ENCODE measurements around the gene MRPS16. TPM values are rescaled to one million over a fixed set of nuclear protein-coding genes. Genes with fewer than 3 reads are reported as not detected.

The MRPS16 gene
- polyA plus RNA-seq, 1 donor from 2014 or later = 80.6 TPM

GRCh38 chr10:73207883-73208282 is 44.6 kb downstream of the MRPS16 start:
- H3K9me2 ChIP-seq (ENCODE audit: insufficient read depth, low read length) = no peaks in the 10 kb centered on the region
- H3K4me2 ChIP-seq (ENCODE audit: low read length) = no peak overlapping the region
- H3K4me3 ChIP-seq (ENCODE audit: low read length) = no peak overlapping the region
- H2AFZ ChIP-seq (ENCODE audit: low read depth, low read length) = no peak overlapping the region
- H3K27ac ChIP-seq (ENCODE audit: low read length) = no peak overlapping the region
- H4K20me1 ChIP-seq (ENCODE audit: insufficient read depth) = no peaks in the 10 kb centered on the region
- H3K79me2 ChIP-seq (replicated peaks; ENCODE audit: insufficient read depth, low read length) = no peaks in the 10 kb centered on the region
- TF ChIP-seq CTCF (IDR thresholded peaks at IDR 0.05; ENCODE audit: poor library complexity, severe bottlenecking) = no peak
- no peak for TF ChIP-seq RAD21 (conservative IDR thresholded peaks at IDR 0.05)
- no peak for TF ChIP-seq SMC3 (conservative IDR thresholded peaks at IDR 0.05; ENCODE audit: poor library complexity)
- TF ChIP-seq EZH2 (IDR thresholded peaks at IDR 0.05; ENCODE audit: borderline replicate concordance, insufficient read depth, low read length, poor library complexity, severe bottlenecking) = no peak
- no peak for TF ChIP-seq MXI1 (conservative IDR thresholded peaks at IDR 0.05; ENCODE audit: poor library complexity, severe bottlenecking)
- no peak for TF ChIP-seq POLR2AphosphoS5 (IDR thresholded peaks at IDR 0.05)
- TF ChIP-seq REST (IDR thresholded peaks at IDR 0.05; ENCODE audit: borderline replicate concordance) = no peak
- TF ChIP-seq EP300 (conservative IDR thresholded peaks at IDR 0.05; ENCODE audit: poor library complexity, severe bottlenecking) = no peak
- TF ChIP-seq TAF1 (IDR thresholded peaks at IDR 0.05; ENCODE audit: low read depth) = no peak
- H3K9me3 ChIP-seq (ENCODE audit: low read length) = no peaks in the 10 kb centered on the region
- H3K27me3 ChIP-seq (ENCODE audit: insufficient read depth, low read depth, low read length) = no peaks in the 10 kb centered on the region
- no peaks in the 10 kb centered on the region for H3F3A ChIP-seq (ENCODE audit: insufficient read depth, low read length, poor library complexity, severe bottlenecking)
- no peaks in the 10 kb centered on the region for H3K36me3 ChIP-seq (ENCODE audit: insufficient read depth, low read length)
- no peak overlapping the region for H3K9ac ChIP-seq (ENCODE audit: low read length)

- Histone ChIP-seq H3K36me3 (ENCODE audit: insufficient read depth, low read length) (no peaks in the 10 kb centered on the region), H3K4me3 (ENCODE audit: low read length) (no peak overlapping the region), H3K27me3 (ENCODE audit: insufficient read depth, low read depth, low read length) (no peaks in the 10 kb centered on the region), H3K79me2 (replicated peaks; ENCODE audit: insufficient read depth, low read length) (no peaks in the 10 kb centered on the region), H3K9me2 (ENCODE audit: insufficient read depth, low read length) (no peaks in the 10 kb centered on the region), H4K20me1 (ENCODE audit: insufficient read depth) (no peaks in the 10 kb centered on the region), H2AFZ (ENCODE audit: low read depth, low read length) (no peak overlapping the region), H3K4me2 (ENCODE audit: low read length) (no peak overlapping the region), H3F3A (ENCODE audit: insufficient read depth, low read length, poor library complexity, severe bottlenecking) (no peaks in the 10 kb centered on the region), H3K9me3 (ENCODE audit: low read length) (no peaks in the 10 kb centered on the region), H3K27ac (ENCODE audit: low read length) (no peak overlapping the region), H3K9ac (ENCODE audit: low read length) (no peak overlapping the region)
- TF ChIP-seq SMC3 (conservative IDR thresholded peaks at IDR 0.05; ENCODE audit: poor library complexity) (no peak), REST (IDR thresholded peaks at IDR 0.05; ENCODE audit: borderline replicate concordance) (no peak), EZH2 (IDR thresholded peaks at IDR 0.05; ENCODE audit: borderline replicate concordance, insufficient read depth, low read length, poor library complexity, severe bottlenecking) (no peak), MXI1 (conservative IDR thresholded peaks at IDR 0.05; ENCODE audit: poor library complexity, severe bottlenecking) (no peak), TAF1 (IDR thresholded peaks at IDR 0.05; ENCODE audit: low read depth) (no peak), POLR2AphosphoS5 (IDR thresholded peaks at IDR 0.05) (no peak), CTCF (IDR thresholded peaks at IDR 0.05; ENCODE audit: poor library complexity, severe bottlenecking) (no peak), EP300 (conservative IDR thresholded peaks at IDR 0.05; ENCODE audit: poor library complexity, severe bottlenecking) (no peak), RAD21 (conservative IDR thresholded peaks at IDR 0.05) (no peak)
Measured at GRCh38 chr10:73206385-73206784, 46.1 kb downstream of the MRPS16 start.
